OCI-LY3 (cell line): Measurements from ENCODE around the gene DSTN.

Experiments
- H2AFZ ChIP-seq: fragments of 200-600, 300-600 bp; shearing (Covaris generic); 2 replicates; pipeline ENCODE4 v1.6.0; 2014; ENCODE audit warnings: antibody characterized with exemption, low read depth, low read length
- H3K27ac ChIP-seq: fragments of 200-600, 300-600 bp; sonication (generic); 2 replicates; pipeline ENCODE4 v1.5.1; 2014; ENCODE audit warnings: mild to moderate bottlenecking, low read length, moderate library complexity, mixed read lengths
- H3K27me3 ChIP-seq: fragments of 200-600, 300-600 bp; sonication (generic); 2 replicates; pipeline ENCODE4 v1.6.1; 2014; ENCODE audit warnings: low read depth, low read length, mixed read lengths
- H3K36me3 ChIP-seq: fragments of 200-600, 300-600 bp; sonication (generic); replicated peaks from 2 replicates; pipeline ENCODE3; 2014; ENCODE audit warnings: low read depth, low read length, mixed read lengths
- H3K4me1 ChIP-seq: fragments of 300-600, 200-600 bp; sonication (generic); 2 replicates; pipeline ENCODE4 v1.6.1; 2014; ENCODE audit warnings: low read length, mixed read lengths
- H3K4me2 ChIP-seq: fragments of 200-600, 300-600 bp; sonication (generic); 2 replicates; pipeline ENCODE4 v1.6.1; 2014; ENCODE audit warnings: low read length, mixed read lengths
- H3K4me3 ChIP-seq: fragments of 300-600, 200-600 bp; sonication (generic); 2 replicates; pipeline ENCODE4 v1.5.1; 2014; ENCODE audit warnings: antibody characterized with exemption, mild to moderate bottlenecking, low read length, moderate library complexity
- H3K79me2 ChIP-seq: fragments of 300-600, 200-600 bp; shearing (Covaris generic); 2 replicates; pipeline ENCODE4 v1.6.1; 2014; ENCODE audit warnings: mild to moderate bottlenecking, low read length, mixed read lengths
- H3K9ac ChIP-seq: fragments of 300-600, 200-600 bp; shearing (Covaris generic); 2 replicates; pipeline ENCODE4 v1.6.0; 2014; ENCODE audit warnings: mild to moderate bottlenecking, low read length, moderate library complexity
- H3K9me3 ChIP-seq: fragments of 200-600, 300-600 bp; shearing (Covaris generic); 2 replicates; pipeline ENCODE4 v1.6.1; 2014; ENCODE audit warnings: low read length, mixed read lengths; ENCODE audit not compliant: insufficient read depth
- H4K20me1 ChIP-seq: fragments of 200-600, 300-600 bp; sonication (generic); 2 replicates; pipeline ENCODE4 v1.6.1; 2016; ENCODE audit warnings: low read length, mixed read lengths; ENCODE audit not compliant: insufficient read depth
- EZH2phosphoT487 ChIP-seq: fragments of 200-600 bp; shearing (Covaris generic); IDR thresholded peaks from 2 replicates; pipeline ENCODE4 v1.6.1; 2018; ENCODE audit warnings: antibody characterized with exemption, mixed run types, low read depth
- TF ChIP-seq, protein P1 (sequence below): fragments of 200-600, 300-600 bp; sonication (generic); IDR thresholded peaks from 2 replicates; pipeline ENCODE4 v1.5.1; 2014; ENCODE audit warnings: antibody characterized with exemption, low read length, low read depth

DSTN gene

DNA sequence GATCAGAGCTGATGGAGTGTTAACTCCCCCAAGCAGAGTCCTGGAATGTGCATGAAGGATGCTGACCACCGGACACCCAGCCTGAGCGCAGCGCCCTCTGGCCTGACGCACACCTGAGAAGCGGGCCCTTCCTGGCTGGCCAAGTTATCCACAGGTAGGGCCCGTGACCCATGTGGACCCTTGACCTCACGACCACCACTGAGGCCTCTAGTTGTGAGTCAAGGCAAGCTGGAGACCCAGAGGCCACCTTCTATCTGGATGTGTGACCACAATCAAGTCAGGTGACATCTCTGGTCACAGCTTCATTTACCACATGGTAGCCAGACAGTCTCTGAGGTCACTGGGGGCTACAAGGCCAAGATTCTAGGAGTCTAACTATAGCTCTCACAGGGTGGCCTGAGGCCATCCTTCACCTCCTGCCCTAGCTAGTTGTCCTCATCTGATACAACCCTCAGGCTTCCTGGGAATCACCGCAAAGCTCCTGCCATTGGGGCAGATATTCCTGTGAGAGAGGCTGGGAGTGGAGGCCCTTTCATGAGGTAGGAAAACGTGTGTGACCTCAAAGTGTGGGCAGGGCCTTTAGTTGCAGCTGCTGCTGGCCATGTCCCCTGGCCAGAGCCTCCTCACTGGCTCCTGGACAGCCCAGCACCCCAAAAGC is 53.1 kb downstream of the DSTN start:
- no peak overlapping the region for H3K4me3 ChIP-seq
- no peak overlapping the region for H3K4me2 ChIP-seq
- H3K79me2 ChIP-seq, result no peaks in the 10 kb centered on the region
- no peak overlapping the region for H3K9ac ChIP-seq
- H4K20me1 ChIP-seq, result peaks cover 10% of the 10 kb centered on the region
- H3K27ac ChIP-seq, result no peak overlapping the region
- H3K9me3 ChIP-seq, result no peaks in the 10 kb centered on the region
- H3K27me3 ChIP-seq, result no peaks in the 10 kb centered on the region
- TF ChIP-seq, protein P1, sequence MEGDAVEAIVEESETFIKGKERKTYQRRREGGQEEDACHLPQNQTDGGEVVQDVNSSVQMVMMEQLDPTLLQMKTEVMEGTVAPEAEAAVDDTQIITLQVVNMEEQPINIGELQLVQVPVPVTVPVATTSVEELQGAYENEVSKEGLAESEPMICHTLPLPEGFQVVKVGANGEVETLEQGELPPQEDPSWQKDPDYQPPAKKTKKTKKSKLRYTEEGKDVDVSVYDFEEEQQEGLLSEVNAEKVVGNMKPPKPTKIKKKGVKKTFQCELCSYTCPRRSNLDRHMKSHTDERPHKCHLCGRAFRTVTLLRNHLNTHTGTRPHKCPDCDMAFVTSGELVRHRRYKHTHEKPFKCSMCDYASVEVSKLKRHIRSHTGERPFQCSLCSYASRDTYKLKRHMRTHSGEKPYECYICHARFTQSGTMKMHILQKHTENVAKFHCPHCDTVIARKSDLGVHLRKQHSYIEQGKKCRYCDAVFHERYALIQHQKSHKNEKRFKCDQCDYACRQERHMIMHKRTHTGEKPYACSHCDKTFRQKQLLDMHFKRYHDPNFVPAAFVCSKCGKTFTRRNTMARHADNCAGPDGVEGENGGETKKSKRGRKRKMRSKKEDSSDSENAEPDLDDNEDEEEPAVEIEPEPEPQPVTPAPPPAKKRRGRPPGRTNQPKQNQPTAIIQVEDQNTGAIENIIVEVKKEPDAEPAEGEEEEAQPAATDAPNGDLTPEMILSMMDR, result no peak
- TF ChIP-seq EZH2phosphoT487, result no peak
- no peaks in the 10 kb centered on the region for H3K4me1 ChIP-seq
- no peak overlapping the region for H2AFZ ChIP-seq
- H3K36me3 ChIP-seq, result no peaks in the 10 kb centered on the region

DNA sequence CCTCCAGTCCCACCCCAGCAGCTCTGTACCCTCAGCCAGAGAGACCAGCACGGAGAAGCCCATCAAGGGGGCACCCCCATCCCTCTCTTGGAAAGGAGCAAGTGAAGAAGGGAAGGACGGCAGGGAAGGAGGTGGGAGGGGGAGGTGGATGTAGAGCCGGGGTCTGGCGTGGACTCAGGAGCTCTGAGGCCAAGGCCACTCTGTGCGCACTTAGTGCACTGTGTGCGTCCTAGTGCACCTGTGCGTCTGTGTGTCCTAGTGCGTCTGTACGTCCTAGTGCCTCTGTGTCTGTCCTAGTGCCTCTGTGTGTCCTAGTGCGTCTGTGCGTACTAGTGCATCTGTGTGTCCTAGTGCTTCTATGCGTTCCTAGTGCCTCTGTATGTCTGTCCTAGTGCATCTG is 54.2 kb downstream of the DSTN start:
- Histone ChIP-seq H3K36me3 (no peaks in the 10 kb centered on the region), H3K4me1 (no peaks in the 10 kb centered on the region), H3K27me3 (no peaks in the 10 kb centered on the region), H3K27ac (no peak overlapping the region), H3K9me3 (no peaks in the 10 kb centered on the region), H3K79me2 (no peaks in the 10 kb centered on the region), H3K4me3 (no peak overlapping the region), H2AFZ (no peak overlapping the region), H3K9ac (no peak overlapping the region), H3K4me2 (no peak overlapping the region), H4K20me1 (peaks cover 14% of the 10 kb centered on the region)
- TF ChIP-seq EZH2phosphoT487, result no peak
- TF ChIP-seq, protein P1, result no peak

DNA sequence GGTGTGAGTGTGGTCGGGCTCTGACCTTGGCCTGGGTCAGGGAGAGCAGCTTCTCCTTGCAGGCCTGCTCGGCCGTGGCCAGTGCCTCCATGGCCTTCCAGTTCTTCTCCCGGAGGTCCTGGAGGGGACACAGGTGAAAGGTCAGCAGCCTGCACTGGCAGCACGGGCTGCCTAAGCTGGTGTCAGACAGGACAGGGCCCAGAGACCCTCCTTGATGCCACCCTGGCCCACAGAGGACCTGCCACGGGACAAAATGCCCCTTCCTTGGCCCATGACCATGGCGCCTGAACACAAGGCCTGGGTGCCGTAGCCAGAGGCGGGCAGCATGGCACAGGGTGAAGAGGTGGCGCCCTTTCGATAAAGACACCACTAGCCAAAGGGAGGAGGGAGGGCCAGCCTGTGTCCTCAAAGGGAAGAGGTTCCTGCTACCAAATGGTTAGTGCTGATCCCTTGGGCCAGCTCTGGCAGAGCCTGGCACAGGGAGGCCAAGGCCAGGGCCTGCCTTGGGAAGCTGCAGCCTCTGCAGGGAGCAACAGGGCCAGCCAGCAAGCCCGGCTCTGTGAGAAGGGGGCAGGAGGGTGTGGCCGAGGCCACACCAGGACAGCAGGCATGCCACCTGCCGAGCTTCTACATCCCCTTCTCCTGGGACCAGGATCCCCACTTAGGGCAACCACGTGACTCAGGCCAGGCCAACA is 54.8 kb downstream of the DSTN start:
- Histone ChIP-seq H3K79me2 (no peaks in the 10 kb centered on the region), H3K4me3 (no peak overlapping the region), H3K9me3 (no peaks in the 10 kb centered on the region), H3K4me1 (no peaks in the 10 kb centered on the region), H3K27me3 (no peaks in the 10 kb centered on the region), H3K9ac (no peak overlapping the region), H2AFZ (no peak overlapping the region), H3K27ac (no peak overlapping the region), H3K4me2 (no peak overlapping the region), H3K36me3 (no peaks in the 10 kb centered on the region), H4K20me1 (peaks cover 14% of the 10 kb centered on the region)
- no peak for TF ChIP-seq EZH2phosphoT487
- TF ChIP-seq, protein P1, result no peak

DNA sequence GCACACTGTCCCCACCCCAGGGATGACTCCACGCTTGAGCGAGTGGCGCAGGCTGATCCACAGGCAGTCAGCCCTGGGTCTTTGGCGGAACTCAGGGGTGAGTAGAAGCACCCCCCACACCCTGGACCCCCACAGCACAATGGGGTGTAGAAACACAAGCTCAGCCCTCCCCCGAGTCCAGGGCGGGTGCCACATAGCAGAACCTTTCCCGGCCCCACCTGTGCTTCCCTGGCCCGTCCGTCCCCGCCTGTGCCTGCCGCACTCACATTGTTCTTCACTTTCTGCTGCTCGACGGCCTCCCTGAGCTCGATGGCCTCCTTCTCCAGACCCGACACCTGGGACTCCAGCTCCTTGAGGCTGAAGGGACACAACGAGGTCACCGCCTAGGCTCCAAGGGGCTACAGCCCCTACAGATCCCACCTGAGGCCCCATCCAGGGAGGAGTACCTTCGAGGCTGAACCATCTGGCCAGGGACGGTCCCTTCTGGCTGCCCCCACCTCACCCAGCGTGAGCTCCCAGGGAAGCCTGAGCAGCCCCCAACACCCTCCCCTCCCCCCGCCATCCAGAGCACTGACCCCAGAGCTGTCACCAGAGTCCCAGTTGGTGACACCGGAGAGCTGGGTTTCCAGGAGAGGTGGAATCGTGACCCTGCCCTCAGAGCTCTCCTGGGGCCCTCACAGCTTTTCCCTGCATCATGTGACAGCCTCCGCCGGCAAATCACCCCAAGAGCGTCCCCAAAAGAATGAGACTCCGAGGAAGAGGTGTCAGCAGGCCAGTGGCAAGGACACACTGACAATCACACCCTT is 55.6 kb downstream of the DSTN start:
- no peaks in the 10 kb centered on the region for H3K27me3 ChIP-seq
- no peak overlapping the region for H3K9ac ChIP-seq
- H3K36me3 ChIP-seq, result peaks cover under 1% of the 10 kb centered on the region
- no peak for TF ChIP-seq EZH2phosphoT487
- TF ChIP-seq, protein P1, result no peak
- H3K79me2 ChIP-seq, result no peaks in the 10 kb centered on the region
- H3K27ac ChIP-seq, result no peak overlapping the region
- no peaks in the 10 kb centered on the region for H3K9me3 ChIP-seq
- H3K4me2 ChIP-seq, result no peak overlapping the region
- no peak overlapping the region for H3K4me3 ChIP-seq
- no peak overlapping the region for H2AFZ ChIP-seq
- H3K4me1 ChIP-seq, result peaks cover 4% of the 10 kb centered on the region
- peaks cover 15% of the 10 kb centered on the region for H4K20me1 ChIP-seq
